ENCODE measurements around the gene GLRA3.

GLRA3 gene

DNA sequence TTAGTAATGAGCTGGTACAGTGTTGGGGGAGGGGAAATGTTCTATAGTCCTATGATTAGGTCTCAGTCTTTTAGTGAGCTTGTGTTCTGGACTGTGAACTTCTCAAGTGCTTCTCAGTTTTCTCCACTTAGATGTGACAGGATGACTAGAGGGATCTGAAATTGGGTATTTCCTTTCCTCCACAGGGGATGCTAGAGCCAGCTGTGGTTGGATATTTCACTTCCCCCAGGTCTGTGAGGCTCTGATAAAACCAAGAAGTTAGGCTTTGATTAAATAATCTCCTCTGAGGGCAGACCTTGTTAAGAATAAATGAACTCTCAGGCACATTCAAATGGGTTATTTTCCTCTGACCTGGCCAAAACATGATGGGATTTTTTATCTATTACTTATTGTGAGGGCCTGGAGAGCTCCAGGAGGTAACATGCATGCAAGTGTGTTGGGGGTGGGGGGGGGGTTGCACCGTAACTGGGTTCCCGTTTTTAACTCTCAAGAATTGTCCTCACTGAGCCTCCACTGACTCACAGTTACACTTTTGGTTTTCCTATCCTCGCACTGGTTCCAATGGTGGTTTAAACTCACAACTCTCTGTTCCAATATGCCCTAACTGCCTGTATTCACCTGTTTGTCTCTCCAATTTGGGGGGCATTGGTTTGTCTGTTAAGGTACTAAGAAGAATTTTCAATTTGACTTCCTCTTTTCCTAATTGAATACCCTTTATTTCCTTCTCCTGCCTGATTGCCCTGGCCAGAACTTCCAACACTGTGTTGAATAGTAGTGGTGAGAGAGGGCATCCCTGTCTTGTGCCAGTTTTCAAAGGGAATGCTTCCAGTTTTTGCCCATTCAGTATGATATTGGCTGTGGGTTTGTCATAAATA is 28.1 kb upstream of the GLRA3 start:
- no peak overlapping the region for H3K9ac ChIP-seq (ENCODE audit: low read length)
- H3K4me1 ChIP-seq (ENCODE audit: control insufficient read depth, insufficient read depth, low read length) = no peaks in the 10 kb centered on the region
- no peak overlapping the region for H3K27ac ChIP-seq (ENCODE audit: low read depth, low read length)
- H3K4me3 ChIP-seq (ENCODE audit: low read length) = no peak overlapping the region
- H3K36me3 ChIP-seq (ENCODE audit: control insufficient read depth, insufficient read depth, low read length) = no peaks in the 10 kb centered on the region
- H3K27me3 ChIP-seq (ENCODE audit: control insufficient read depth, insufficient read depth, low read length) = no peaks in the 10 kb centered on the region

DNA sequence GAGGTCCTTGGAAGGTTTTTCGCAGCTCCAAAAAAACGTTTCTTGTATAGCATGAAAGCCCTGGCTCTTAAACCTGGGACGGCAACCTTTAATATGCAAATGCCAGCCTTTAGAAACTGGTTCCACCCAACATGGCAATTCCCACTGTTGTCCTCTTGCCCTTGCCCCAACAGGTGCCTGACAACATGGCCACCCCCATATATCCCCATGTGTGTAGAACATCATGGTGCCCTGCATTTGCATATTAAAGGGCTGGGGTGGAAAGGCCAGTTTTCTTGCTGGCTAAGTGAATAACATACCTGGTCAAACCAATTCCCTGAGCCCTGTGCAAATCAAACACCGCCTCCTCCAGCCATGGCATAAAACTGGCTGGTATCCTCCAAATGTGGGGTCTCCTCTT is 26.0 kb upstream of the GLRA3 start:
- Histone ChIP-seq H3K27me3 (ENCODE audit: control insufficient read depth, insufficient read depth, low read length) (no peaks in the 10 kb centered on the region), H3K27ac (ENCODE audit: low read depth, low read length) (no peak overlapping the region), H3K36me3 (ENCODE audit: control insufficient read depth, insufficient read depth, low read length) (no peaks in the 10 kb centered on the region), H3K4me3 (ENCODE audit: low read length) (no peak overlapping the region), H3K9ac (ENCODE audit: low read length) (no peak overlapping the region), H3K4me1 (ENCODE audit: control insufficient read depth, insufficient read depth, low read length) (no peaks in the 10 kb centered on the region)

DNA sequence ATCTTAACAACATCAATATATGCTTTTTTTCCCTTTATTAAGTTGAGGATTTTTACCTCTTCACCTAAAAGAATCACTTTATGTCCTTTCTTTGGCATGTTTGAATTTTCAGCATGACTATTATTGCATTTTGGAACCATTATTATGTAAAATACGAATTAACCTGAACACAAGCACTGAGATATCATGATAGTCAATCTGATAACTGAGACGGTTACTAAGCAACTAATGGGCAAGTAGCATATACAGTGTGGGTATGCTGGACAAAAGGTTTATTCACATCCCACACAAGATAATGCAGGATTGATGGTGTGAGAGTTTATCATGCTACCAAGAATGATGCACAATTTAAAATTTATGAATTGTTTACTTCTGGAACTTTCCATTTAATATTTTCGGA is 24.6 kb upstream of the GLRA3 start:
- Histone ChIP-seq H3K9ac (ENCODE audit: low read length) (no peak overlapping the region), H3K4me3 (ENCODE audit: low read length) (no peak overlapping the region), H3K36me3 (ENCODE audit: control insufficient read depth, insufficient read depth, low read length) (no peaks in the 10 kb centered on the region), H3K27me3 (ENCODE audit: control insufficient read depth, insufficient read depth, low read length) (no peaks in the 10 kb centered on the region), H3K27ac (ENCODE audit: low read depth, low read length) (no peak overlapping the region), H3K4me1 (ENCODE audit: control insufficient read depth, insufficient read depth, low read length) (no peaks in the 10 kb centered on the region)

DNA sequence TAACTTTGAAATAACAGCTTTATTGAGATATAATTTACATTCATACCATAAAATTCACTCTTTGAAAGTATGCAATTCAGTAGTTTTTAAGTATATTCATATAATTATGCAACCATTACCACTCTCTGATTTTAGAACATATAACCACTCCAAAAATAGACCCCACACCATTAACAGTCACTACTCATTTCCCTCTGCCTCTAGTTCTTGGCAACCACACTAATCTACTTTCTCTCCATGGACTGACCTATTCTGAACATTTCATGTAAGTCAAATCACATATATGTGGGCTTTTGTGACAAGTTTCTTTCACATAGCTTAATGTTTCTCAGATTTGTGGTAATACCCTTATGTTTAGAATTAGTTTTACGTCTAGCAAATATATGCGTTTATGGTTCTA is 19.5 kb upstream of the GLRA3 start:
- no peaks in the 10 kb centered on the region for H3K36me3 ChIP-seq (ENCODE audit: control insufficient read depth, insufficient read depth, low read length)
- no peak overlapping the region for H3K9ac ChIP-seq (ENCODE audit: low read length)
- H3K4me3 ChIP-seq (ENCODE audit: low read length) = no peak overlapping the region
- H3K27ac ChIP-seq (ENCODE audit: low read depth, low read length) = no peak overlapping the region
- H3K27me3 ChIP-seq (ENCODE audit: control insufficient read depth, insufficient read depth, low read length) = no peaks in the 10 kb centered on the region
- H3K4me1 ChIP-seq (ENCODE audit: control insufficient read depth, insufficient read depth, low read length) = no peaks in the 10 kb centered on the region

DNA sequence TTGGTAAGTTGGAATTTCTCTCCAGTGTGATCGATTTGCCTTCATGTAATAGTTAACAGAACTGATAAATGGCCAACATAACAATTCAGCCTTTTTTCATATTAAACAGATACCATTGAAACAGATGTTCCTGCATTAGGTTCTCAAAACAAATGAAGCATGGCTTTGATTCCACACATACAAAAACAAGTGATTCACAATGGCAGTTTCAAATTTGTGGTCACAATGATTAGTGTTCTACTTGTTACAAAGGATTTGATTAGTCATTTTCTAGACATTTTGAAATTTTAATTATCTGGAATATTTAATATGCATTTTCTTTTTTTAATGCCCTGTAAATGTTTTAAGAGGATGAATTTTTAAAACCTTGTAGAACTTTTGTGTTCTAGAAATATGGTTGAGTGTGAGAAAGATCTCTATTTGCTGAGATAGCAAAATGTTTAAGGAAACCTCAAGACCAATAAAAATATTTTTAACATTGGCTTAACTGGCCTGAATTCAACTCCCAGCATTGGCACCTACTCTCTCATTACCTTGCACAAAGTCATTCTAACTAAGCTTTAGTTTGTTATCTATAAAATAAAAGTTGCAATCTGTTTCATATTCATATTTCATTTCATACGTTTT is 18.9 kb upstream of the GLRA3 start:
- H3K4me1 ChIP-seq (ENCODE audit: control insufficient read depth, insufficient read depth, low read length) = no peaks in the 10 kb centered on the region
- H3K27ac ChIP-seq (ENCODE audit: low read depth, low read length) = no peak overlapping the region
- H3K4me3 ChIP-seq (ENCODE audit: low read length) = no peak overlapping the region
- no peaks in the 10 kb centered on the region for H3K27me3 ChIP-seq (ENCODE audit: control insufficient read depth, insufficient read depth, low read length)
- H3K36me3 ChIP-seq (ENCODE audit: control insufficient read depth, insufficient read depth, low read length) = no peaks in the 10 kb centered on the region
- no peak overlapping the region for H3K9ac ChIP-seq (ENCODE audit: low read length)

DNA sequence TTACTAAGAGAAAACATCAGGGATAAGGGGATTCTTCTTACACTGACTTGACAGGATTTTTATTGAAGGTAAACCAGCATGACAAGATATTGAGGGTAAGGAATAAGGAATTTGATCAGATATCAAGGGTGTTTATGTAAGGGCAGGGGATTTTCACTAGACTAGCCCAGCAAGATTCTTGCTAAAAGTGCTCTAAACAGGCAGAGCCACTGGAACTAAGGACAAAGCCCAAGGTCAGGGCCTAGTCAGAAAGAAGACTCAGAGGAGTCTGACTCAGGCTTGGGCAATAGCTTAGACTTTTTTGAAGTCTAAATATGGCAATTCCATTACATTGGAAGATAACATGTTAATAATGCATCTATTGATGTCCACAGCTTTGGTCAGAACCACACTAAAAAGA is 6.5 kb upstream of the GLRA3 start:
- H3K36me3 ChIP-seq (ENCODE audit: control insufficient read depth, insufficient read depth, low read length) = no peaks in the 10 kb centered on the region
- H3K4me3 ChIP-seq (ENCODE audit: low read length) = no peak overlapping the region
- no peak overlapping the region for H3K9ac ChIP-seq (ENCODE audit: low read length)
- H3K27ac ChIP-seq (ENCODE audit: low read depth, low read length) = no peak overlapping the region
- no peaks in the 10 kb centered on the region for H3K27me3 ChIP-seq (ENCODE audit: control insufficient read depth, insufficient read depth, low read length)
- no peaks in the 10 kb centered on the region for H3K4me1 ChIP-seq (ENCODE audit: control insufficient read depth, insufficient read depth, low read length)

GRCh38 chr4:174834477-174834876 is 5.4 kb upstream of the GLRA3 start:
- Histone ChIP-seq H3K27me3 (ENCODE audit: control insufficient read depth, insufficient read depth, low read length) (no peaks in the 10 kb centered on the region), H3K4me1 (ENCODE audit: control insufficient read depth, insufficient read depth, low read length) (no peaks in the 10 kb centered on the region), H3K36me3 (ENCODE audit: control insufficient read depth, insufficient read depth, low read length) (no peaks in the 10 kb centered on the region), H3K27ac (ENCODE audit: low read depth, low read length) (no peak overlapping the region), H3K9ac (ENCODE audit: low read length) (no peak overlapping the region), H3K4me3 (ENCODE audit: low read length) (no peak overlapping the region)

DNA sequence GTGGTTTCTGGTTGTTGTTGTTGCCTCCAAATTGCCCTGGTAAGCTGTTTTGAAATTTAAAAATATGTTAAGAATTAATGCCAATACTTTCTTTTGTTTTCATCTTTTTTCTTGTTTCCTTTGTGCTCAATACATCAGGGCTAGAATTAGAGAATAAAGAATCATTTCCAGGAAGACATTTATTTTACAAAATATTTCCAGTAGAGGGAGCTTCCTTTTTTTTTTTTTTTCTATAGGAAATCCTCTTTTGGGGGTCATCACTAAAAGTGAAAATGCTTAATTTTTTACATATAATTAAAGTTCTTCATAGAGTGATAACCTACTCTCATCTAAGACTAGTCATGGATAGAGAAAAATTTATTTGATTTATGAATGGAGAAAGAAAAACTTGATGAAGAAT is 2.4 kb downstream of the GLRA3 start:
- Histone ChIP-seq H3K36me3 (ENCODE audit: control insufficient read depth, insufficient read depth, low read length) (no peaks in the 10 kb centered on the region), H3K27me3 (ENCODE audit: control insufficient read depth, insufficient read depth, low read length) (no peaks in the 10 kb centered on the region), H3K4me3 (ENCODE audit: low read length) (no peak overlapping the region), H3K4me1 (ENCODE audit: control insufficient read depth, insufficient read depth, low read length) (no peaks in the 10 kb centered on the region), H3K9ac (ENCODE audit: low read length) (no peak overlapping the region), H3K27ac (ENCODE audit: low read depth, low read length) (no peak overlapping the region)

GRCh38 chr4:174815282-174815681 is 13.8 kb downstream of the GLRA3 start:
- Histone ChIP-seq H3K4me1 (ENCODE audit: control insufficient read depth, insufficient read depth, low read length) (no peaks in the 10 kb centered on the region), H3K36me3 (ENCODE audit: control insufficient read depth, insufficient read depth, low read length) (no peaks in the 10 kb centered on the region), H3K27me3 (ENCODE audit: control insufficient read depth, insufficient read depth, low read length) (no peaks in the 10 kb centered on the region), H3K9ac (ENCODE audit: low read length) (no peak overlapping the region), H3K4me3 (ENCODE audit: low read length) (no peak overlapping the region), H3K27ac (ENCODE audit: low read depth, low read length) (no peak overlapping the region)

DNA sequence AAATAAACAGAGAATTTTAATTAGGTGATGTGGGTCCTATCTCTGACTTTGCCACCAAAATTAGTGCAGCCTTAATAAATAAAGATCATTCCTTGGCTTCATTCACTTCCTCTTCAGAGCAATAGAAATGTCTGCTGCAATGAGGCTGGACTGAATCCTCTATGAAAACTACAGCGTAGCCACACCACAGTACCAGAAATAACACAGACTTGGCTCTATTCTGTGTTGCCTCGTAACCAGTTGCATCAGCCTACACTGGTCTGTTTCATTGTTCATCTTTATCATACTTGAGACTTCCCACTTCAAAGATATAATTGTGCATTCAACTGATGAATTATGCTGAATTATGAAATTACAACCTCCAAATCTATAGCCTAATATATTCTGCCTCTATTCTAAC is 15.8 kb downstream of the GLRA3 start:
- no peaks in the 10 kb centered on the region for H3K27me3 ChIP-seq (ENCODE audit: control insufficient read depth, insufficient read depth, low read length)
- H3K27ac ChIP-seq (ENCODE audit: low read depth, low read length) = no peak overlapping the region
- H3K4me3 ChIP-seq (ENCODE audit: low read length) = no peak overlapping the region
- H3K36me3 ChIP-seq (ENCODE audit: control insufficient read depth, insufficient read depth, low read length) = no peaks in the 10 kb centered on the region
- no peak overlapping the region for H3K9ac ChIP-seq (ENCODE audit: low read length)
- no peaks in the 10 kb centered on the region for H3K4me1 ChIP-seq (ENCODE audit: control insufficient read depth, insufficient read depth, low read length)

- Histone ChIP-seq H3K4me1 (ENCODE audit: control insufficient read depth, insufficient read depth, low read length) (no peaks in the 10 kb centered on the region), H3K9ac (ENCODE audit: low read length) (no peak overlapping the region), H3K4me3 (ENCODE audit: low read length) (no peak overlapping the region), H3K27me3 (ENCODE audit: control insufficient read depth, insufficient read depth, low read length) (no peaks in the 10 kb centered on the region), H3K27ac (ENCODE audit: low read depth, low read length) (no peak overlapping the region), H3K36me3 (ENCODE audit: control insufficient read depth, insufficient read depth, low read length) (no peaks in the 10 kb centered on the region)
Observed at GRCh38 chr4:174810834-174811233, 18.2 kb downstream of the GLRA3 start.

DNA sequence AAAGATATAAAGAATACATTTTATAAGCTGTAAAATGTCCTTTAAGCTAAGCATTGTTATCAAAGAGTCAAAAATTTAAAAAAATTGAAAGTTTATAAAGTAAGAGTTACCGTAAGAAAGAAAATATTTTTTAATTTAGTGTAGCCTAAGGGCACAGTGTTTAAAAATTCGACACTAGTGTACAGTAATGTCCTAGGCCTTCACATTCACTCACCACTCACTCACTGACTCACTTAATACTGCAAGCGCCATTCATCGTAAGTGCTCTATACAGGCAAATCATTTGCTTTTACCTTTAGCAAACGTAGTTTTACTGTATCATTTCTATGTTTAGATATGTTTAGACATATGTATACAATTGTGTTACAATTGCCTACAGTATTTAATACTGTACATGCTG is 20.2 kb downstream of the GLRA3 start:
- Histone ChIP-seq H3K27me3 (ENCODE audit: control insufficient read depth, insufficient read depth, low read length) (no peaks in the 10 kb centered on the region), H3K27ac (ENCODE audit: low read depth, low read length) (no peak overlapping the region), H3K4me3 (ENCODE audit: low read length) (no peak overlapping the region), H3K4me1 (ENCODE audit: control insufficient read depth, insufficient read depth, low read length) (no peaks in the 10 kb centered on the region), H3K9ac (ENCODE audit: low read length) (no peak overlapping the region), H3K36me3 (ENCODE audit: control insufficient read depth, insufficient read depth, low read length) (no peaks in the 10 kb centered on the region)

- Histone ChIP-seq H3K36me3 (ENCODE audit: control insufficient read depth, insufficient read depth, low read length) (no peaks in the 10 kb centered on the region), H3K27ac (ENCODE audit: low read depth, low read length) (no peak overlapping the region), H3K9ac (ENCODE audit: low read length) (no peak overlapping the region), H3K27me3 (ENCODE audit: control insufficient read depth, insufficient read depth, low read length) (no peaks in the 10 kb centered on the region), H3K4me3 (ENCODE audit: low read length) (no peak overlapping the region), H3K4me1 (ENCODE audit: control insufficient read depth, insufficient read depth, low read length) (no peaks in the 10 kb centered on the region)
Observed at GRCh38 chr4:174808119-174808518, 20.9 kb downstream of the GLRA3 start.
